H1 (cell line): ENCODE data around the gene ZNF132. TPM values are rescaled to one million over a fixed set of nuclear protein-coding genes. Genes with fewer than 3 reads are reported as not detected.

Source experiments
- SP1 ChIP-seq: IDR thresholded peaks from 2 replicates; pipeline ENCODE4 v1.6.1; 2011; ENCODE audit warnings: low read depth, low read length
- polyA plus RNA-seq, 7 experiments: library from polyadenylated mRNA; depleted of rRNA in 3 of 7; stranded (reverse) in 5 of 7; unstranded in 2 of 7; fragments of >200 nt in 5 of 7; fragments of 200-250 nt in 2 of 7; gene quantifications; 1 replicate in 5 of 7; 2 replicates in 1 of 7; 4 replicates in 1 of 7; pipeline versions ENCODE4 v1.2.1 to v1.2.3, GENCODE V29; 2011 to 2013; ENCODE audit warnings: missing spikeins in 2 of 7, mixed read lengths in 2 of 7
- total RNA-seq: library from RNA; stranded (reverse); fragmentation: NEBNext Ultra II Directional; extraction: Animal tissue kit (Norgen Biotek cat#: 25700); gene quantifications from 2 replicates; pipeline ENCODE4 v1.2.1, GENCODE V29; 2021

Gene ZNF132
- total and polyA plus RNA-seq, 2 of the 8 experiments (the other 6 are each of a cell fraction or from before 2014, with no cell fraction given): 0.89 to 1.9 TPM

GRCh38 chr19:58385313-58385890, 54.6 kb downstream of the ZNF132 start (continued):
- no peak for TF ChIP-seq SP1
